Sciatic nerve (tissue), 2 donors: Measurements from ENCODE around the gene ZRANB3. TPM values are rescaled to one million over a fixed set of nuclear protein-coding genes. Genes with fewer than 3 reads are reported as not detected.

Source experiments
- ATAC-seq: fragments of 200-7000 bp; cut with Tn5 transposase; one replicate; pipeline ENCODE4 v1.9.1; 2020; ENCODE audit warnings: mild to moderate bottlenecking, moderate library complexity
- DNase-seq: peaks from one replicate; pipeline ENCODE4 v3.0.0-alpha.2; 2020; ENCODE audit warnings: low spot score
- intact Hi-C: fragments of 100-400 bp; cut with DNase I; formaldehyde crosslinking; loops from one replicate; pipeline ENCODE4 v1.14.2; 2022
- total RNA-seq: library from RNA; stranded (reverse); fragmentation: NEBNext Ultra II Directional; extraction: Animal tissue kit (Norgen Biotek cat#: 25700); gene quantifications from one replicate; pipeline ENCODE4 v1.2.1, GENCODE V29; 2021
- donor health status: DM: no; HTN: no; CAD: no.
- donor health status: DM: no; HTN: no; CAD: no.

ZRANB3 gene
- total RNA-seq, 1 donor from 2014 or later: 9.5 TPM

DNA sequence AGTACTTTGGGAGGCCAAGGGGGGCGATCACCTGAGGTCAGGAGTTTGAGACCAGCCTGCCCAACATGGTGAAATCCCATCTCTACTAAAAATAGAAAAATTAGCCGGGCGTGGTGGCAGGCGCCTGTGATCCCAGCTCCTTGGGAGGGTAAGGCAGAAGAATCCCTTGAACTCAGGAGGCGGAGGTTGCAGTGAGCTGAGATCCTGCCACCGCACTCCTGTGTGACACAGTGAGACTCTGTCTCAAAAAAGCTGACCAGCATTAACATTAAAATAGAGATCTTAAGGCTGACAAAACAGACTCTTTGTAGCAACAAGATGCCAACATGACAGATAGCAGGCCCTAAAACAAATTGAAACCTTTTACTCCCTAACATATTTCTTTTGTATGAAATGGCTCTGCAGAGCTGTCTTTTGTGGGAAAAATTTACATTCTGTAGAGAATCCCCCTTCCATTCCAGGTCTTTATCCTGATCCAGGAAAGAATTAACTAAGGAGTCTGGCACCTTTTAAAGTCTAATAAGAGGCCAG, 265.0 kb downstream of the ZRANB3 start:
- intact Hi-C loops: no loop called here
- ATAC-seq: no peak
- no peak for DNase-seq

DNA sequence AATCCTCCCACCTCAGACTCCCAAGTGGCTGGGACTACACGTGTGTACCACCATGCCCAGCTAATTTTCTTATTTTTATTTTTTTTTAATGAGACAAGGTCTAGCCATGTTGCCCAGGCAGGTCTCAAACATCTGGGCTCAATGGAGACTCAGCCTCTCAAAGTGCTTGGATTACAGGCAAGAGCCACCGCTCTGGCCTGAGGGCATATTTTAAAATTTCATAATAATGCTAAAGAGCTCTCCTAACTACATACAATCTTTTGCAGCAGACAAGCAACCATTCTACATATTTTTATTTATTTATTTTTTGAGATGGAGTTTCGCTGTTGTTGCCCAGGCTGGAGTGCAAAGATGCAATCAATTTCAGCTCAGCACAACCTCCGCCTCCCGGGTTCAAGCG, 271.9 kb downstream of the ZRANB3 start:
- ATAC-seq (no peak), DNase-seq (no peak)
- intact Hi-C loops: no loop called here

DNA sequence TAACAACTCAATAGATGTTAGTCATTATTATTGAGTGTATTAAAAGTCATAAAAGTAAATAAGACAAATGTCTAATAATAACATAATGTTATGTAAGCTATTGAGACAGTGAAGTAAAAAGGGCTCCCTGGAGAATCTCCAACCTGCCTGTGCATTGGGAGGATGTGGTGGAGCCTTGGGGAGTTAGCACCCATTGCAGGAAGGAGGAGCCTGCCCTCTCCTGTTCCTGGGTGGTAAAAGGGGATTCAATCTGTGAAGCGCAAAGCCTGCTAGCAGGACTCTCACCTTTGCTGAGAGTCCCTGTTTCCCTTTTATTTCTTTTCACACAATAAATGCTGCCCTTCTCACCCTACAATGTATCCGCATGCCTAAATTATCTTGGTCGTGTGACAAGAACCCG, 272.8 kb downstream of the ZRANB3 start:
- intact Hi-C loops: no loop called here
- no peak for DNase-seq
- no peak for ATAC-seq

- no peak for ATAC-seq
- intact Hi-C loops: no loop called here
- DNase-seq: no peak
Measured at GRCh38 chr2:135257383-135258090, 273.5 kb downstream of the ZRANB3 start.

- intact Hi-C loops: no loop called here
- no peak for ATAC-seq
- no peak for DNase-seq
Measured at GRCh38 chr2:135256531-135257260, 274.3 kb downstream of the ZRANB3 start.

DNA sequence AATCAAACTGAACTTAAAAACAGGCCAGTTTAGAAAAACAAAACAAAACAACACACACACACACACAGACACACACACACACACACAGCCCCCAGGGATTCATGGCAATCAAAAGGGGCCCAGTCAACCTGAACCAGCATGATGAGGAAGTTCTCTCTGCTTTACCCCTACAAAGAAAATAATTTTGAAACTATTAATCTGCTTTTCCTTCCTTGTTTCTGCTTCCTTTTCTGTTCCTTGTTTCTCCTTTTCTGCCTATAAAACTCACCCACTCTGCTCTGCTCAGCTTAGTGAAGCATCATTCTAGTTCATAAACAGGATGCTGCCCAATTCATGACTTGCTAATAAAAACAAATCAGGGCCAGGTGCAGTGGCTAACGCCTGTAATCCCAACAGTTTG, 275.8 kb downstream of the ZRANB3 start:
- intact Hi-C loops: no loop called here
- ATAC-seq: no peak

DNA sequence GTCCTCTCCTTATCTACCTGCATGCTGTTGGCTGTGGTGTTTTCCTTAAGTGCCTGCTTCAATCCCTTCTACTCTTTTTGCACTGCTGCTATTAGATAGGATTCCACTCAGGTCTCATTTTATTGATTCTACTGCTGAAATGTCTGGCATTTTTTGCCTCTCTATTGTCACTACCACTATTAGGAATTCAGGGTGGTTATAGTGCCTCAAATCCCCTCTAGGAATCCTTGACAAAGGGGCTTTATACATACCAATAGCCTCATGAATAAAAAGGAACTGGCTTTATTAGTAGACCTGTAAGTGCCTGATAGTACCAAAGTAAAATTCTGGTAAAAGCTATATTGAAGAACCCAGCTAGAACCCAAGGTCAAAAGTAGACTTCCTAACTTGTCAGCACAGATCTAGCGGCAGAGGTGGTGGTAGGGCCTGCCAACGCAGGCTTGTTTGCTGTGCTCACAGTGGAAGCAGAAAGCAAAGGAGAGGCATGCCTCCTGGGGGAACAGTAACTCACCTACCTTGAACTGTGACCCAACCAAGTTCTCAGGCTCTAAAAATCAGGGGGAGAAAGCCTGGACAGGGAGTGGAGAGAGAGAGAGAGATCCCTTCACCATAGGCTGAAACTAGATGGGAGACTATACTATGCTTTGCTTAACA, 278.1 kb downstream of the ZRANB3 start:
- no peak for DNase-seq
- intact Hi-C loops: no loop called here

More for the DNA sequence above, 275.8 kb downstream of the ZRANB3 start:
- DNase-seq: no peak

DNA sequence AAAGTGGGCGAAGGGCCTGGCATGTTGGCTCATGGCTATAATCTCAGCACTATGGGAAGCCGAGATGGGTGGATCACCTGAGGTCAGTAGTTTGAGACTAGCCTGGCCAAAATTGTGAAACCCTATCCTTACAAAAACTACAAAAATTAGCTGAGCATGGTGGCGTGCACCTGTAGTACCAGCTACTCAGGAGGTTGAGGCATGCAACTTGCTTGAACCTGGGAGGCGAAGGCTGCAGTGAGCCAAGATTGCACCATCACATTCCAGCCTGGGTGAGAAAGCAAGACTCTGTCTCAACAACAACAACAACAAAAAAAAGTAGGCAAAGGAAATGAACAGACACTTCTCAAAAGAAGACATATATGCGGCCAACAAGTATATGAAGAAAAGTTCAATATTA, 282.4 kb downstream of the ZRANB3 start:
- DNase-seq: no peak
- intact Hi-C loops: no loop called here
- ATAC-seq: no peak

More for the DNA sequence above, 278.1 kb downstream of the ZRANB3 start:
- ATAC-seq: no peak

DNA sequence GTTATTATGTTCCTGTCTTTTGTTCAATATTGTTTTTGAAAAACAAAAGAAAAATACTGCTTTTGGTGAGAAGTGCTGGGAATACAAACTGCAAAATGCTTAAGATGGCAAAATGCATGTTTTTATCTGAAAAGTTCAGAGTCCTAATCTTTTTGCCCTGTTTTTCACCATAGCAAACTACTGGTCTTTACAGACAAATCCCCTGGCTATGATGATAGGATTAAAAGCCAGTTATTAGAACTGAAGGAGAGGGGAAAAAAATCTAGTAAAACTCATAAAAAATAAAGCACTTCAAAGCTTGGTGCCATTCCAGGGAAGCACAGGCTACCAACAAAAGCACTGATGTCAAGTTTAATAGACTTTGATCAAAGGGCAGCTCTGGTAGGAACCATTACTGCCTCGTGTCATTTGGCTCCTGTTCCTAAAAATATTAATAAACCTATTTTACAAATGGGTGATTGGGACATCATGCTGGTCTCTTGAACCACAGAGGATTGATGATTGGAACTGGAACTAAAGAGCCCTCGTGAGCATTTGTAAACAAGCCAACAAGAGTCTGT, 284.2 kb downstream of the ZRANB3 start:
- DNase-seq: no peak
- intact Hi-C loops: no loop called here
- ATAC-seq: no peak

DNA sequence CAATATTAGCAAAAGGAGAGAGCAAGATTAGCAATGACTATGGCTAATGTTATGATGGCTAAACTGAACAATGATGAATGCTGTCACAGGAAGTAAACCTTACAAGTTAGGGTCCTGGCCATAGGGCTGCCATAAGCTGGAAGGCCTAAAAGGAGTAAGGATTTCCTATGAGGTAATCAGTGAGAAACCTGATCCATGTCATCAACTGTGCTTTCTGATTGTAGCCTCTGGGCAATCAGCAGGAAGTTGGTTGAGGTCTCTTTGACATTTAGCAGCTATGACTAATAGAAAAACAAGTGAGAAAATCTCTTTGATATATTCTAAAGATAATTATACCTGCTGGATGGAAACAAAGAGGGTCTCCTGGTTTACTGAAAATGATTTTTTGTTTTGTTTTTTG, 285.9 kb downstream of the ZRANB3 start:
- intact Hi-C loops: no loop called here
- no peak for DNase-seq
- no peak for ATAC-seq

GRCh38 chr2:135238651-135239050, 292.4 kb downstream of the ZRANB3 start:
- ATAC-seq (no peak), DNase-seq (no peak)
- intact Hi-C loops: no loop called here

- intact Hi-C loops: no loop called here
- ATAC-seq (no peak), DNase-seq (no peak)
Measured at GRCh38 chr2:135230150-135230549, 300.9 kb downstream of the ZRANB3 start.

- intact Hi-C loops: no loop called here
- ATAC-seq: no peak
- DNase-seq: no peak
Measured at GRCh38 chr2:135227386-135227785, 303.6 kb downstream of the ZRANB3 start.

GRCh38 chr2:135226961-135227360, 304.1 kb downstream of the ZRANB3 start:
- ATAC-seq: no peak
- no peak for DNase-seq
- intact Hi-C loops: no loop called here

GRCh38 chr2:135225781-135226180, 305.2 kb downstream of the ZRANB3 start:
- intact Hi-C loops: no loop called here

GRCh38 chr2:135219226-135219625, 311.8 kb downstream of the ZRANB3 start:
- no peak for ATAC-seq
- DNase-seq: no peak
- intact Hi-C loops: no loop called here

More at GRCh38 chr2:135225781-135226180, 305.2 kb downstream of the ZRANB3 start:
- DNase-seq: no peak
- no peak for ATAC-seq

DNA sequence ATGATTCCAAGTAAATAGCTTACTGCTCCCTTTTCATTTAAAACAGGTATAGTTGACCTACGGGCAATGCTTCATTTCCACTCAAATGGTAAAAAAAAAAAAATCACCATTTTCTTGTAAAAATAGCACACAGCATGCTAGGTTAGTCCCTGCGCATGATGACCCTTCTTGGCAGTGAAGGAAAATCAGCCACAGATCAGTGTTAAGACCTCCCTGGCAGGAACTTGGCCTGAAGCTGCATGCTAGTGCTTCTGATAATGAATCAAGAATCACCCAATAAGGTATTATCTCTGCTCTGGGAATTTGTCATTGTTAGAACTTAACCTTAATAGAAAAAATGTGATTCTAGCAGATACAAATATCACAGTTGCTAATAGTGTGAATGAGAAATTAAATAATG, 312.6 kb downstream of the ZRANB3 start:
- ATAC-seq (no peak), DNase-seq (no peak)
- intact Hi-C loops: no loop called here

DNA sequence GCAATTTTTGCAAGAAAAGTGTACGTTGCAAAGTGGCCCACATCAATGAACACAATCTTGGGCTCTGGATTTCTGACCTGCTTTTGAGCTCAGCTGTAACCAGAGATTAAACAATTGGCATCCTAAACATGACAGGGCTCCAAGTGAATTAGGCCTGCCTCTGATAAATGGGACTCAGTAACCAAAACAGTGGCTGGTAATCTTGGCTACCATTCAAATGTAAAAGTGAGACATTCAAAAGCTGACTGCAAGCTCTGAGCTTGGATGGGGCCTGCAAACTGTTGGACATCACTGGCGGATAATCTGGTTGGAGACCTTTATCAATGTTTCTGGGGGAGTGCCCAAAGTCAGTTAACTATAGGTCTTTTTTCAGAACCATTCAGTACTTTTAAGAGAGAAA, 318.3 kb downstream of the ZRANB3 start:
- ATAC-seq: no peak
- intact Hi-C loops: no loop called here

GRCh38 chr2:135208016-135208415, 323.0 kb downstream of the ZRANB3 start:
- ATAC-seq (no peak), DNase-seq (no peak)
- intact Hi-C loops: no loop called here

More for the DNA sequence above, 318.3 kb downstream of the ZRANB3 start:
- DNase-seq: no peak

DNA sequence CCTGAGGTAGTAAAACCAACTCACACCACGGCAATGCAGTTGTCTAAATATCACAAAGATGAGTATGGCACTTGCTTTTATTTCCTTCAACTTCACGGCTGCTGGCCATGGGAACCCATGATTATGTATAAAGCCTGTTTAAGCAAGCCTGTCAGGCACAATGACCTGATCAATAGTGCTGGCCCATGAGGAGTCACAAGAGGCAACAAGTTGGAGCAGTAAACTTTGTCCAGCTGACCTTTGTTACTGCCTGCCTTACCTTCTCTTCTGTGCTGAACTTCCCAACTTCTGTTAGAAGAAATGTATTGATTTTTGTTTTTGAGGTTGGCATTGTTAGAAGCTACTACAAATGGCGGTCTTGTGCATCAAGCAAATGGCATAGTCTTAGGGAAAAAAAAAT, 327.1 kb downstream of the ZRANB3 start:
- DNase-seq: no peak
- ATAC-seq: no peak
- intact Hi-C loops: no loop called here
